Neural cell (in vitro differentiated cells): ENCODE measurements around the gene TOMM7. TPM values are rescaled to one million over a fixed set of nuclear protein-coding genes. Genes with fewer than 3 reads are reported as not detected.

Experiments used
- H2AFZ ChIP-seq: fragments of 200-600, 300-800 bp; sonication (generic), shearing (Covaris generic); 2 replicates; pipeline ENCODE4 v1.6.0; 2014; ENCODE audit warnings: low read depth, mild to moderate bottlenecking, antibody characterized with exemption, low read length, moderate library complexity
- H3F3A ChIP-seq: fragments of 200-600 bp; shearing (Covaris generic); 2 replicates; pipeline ENCODE4 v1.6.1; 2016; ENCODE audit warnings: mild to moderate bottlenecking, moderate library complexity, mixed read lengths, antibody characterized with exemption, low read length; ENCODE audit not compliant: insufficient read depth, poor library complexity, severe bottlenecking
- H3K27ac ChIP-seq: fragments of 200-600, 300-800 bp; sonication (generic), shearing (Covaris generic); 2 replicates; pipeline ENCODE4 v1.5.1; 2014; ENCODE audit warnings: mild to moderate bottlenecking, low read length, moderate library complexity
- H3K27me3 ChIP-seq: fragments of 300-800, 200-600 bp; sonication (generic), shearing (Covaris generic); 2 replicates; pipeline ENCODE4 v1.6.0; 2014; ENCODE audit warnings: mild to moderate bottlenecking, low read depth, low read length, moderate library complexity; ENCODE audit not compliant: insufficient read depth
- H3K36me3 ChIP-seq: fragments of 300-800, 200-600 bp; sonication (generic), shearing (Covaris generic); 2 replicates; pipeline ENCODE4 v1.5.1; 2014; ENCODE audit warnings: mild to moderate bottlenecking, antibody characterized with exemption, low read length, moderate library complexity; ENCODE audit not compliant: insufficient read depth
- H3K4me2 ChIP-seq: fragments of 300-800, 200-600 bp; sonication (generic), shearing (Covaris generic); 2 replicates; pipeline ENCODE4 v1.6.0; 2014; ENCODE audit warnings: mild to moderate bottlenecking, low read length
- H3K4me3 ChIP-seq: fragments of 300-800, 200-600 bp; sonication (generic), shearing (Covaris generic); 2 replicates; pipeline ENCODE4 v1.5.1; 2014; ENCODE audit warnings: mild to moderate bottlenecking, low read length, moderate library complexity
- H3K79me2 ChIP-seq: fragments of 200-600 bp; shearing (Covaris generic); replicated peaks from 2 replicates; pipeline ENCODE4 v1.6.0; 2014; ENCODE audit warnings: mild to moderate bottlenecking, low read length, moderate library complexity; ENCODE audit not compliant: insufficient read depth
- H3K9ac ChIP-seq: fragments of 300-800, 200-600 bp; sonication (generic), shearing (Covaris generic); 2 replicates; pipeline ENCODE4 v1.6.1; 2016; ENCODE audit warnings: mild to moderate bottlenecking, low read length, mixed read lengths
- H3K9me2 ChIP-seq: fragments of 200-600 bp; shearing (Covaris generic); 2 replicates; pipeline ENCODE4 v1.6.1; 2016; ENCODE audit warnings: mild to moderate bottlenecking, low read length, mixed read lengths; ENCODE audit not compliant: insufficient read depth
- H3K9me3 ChIP-seq: fragments of 200-600, 300-800 bp; sonication (generic), shearing (Covaris generic); 2 replicates; pipeline ENCODE4 v1.6.1; 2016; ENCODE audit warnings: mild to moderate bottlenecking, mixed run types, low read length, moderate library complexity, mixed read lengths
- H4K20me1 ChIP-seq: fragments of 200-600 bp; shearing (Covaris generic); 2 replicates; pipeline ENCODE4 v1.6.1; 2016; ENCODE audit warnings: mild to moderate bottlenecking, mixed run types; ENCODE audit not compliant: insufficient read depth
- CTCF ChIP-seq: fragments of 450-650 bp; IDR thresholded peaks from 2 replicates; pipeline ENCODE4 v1.5.1; 2014; ENCODE audit warnings: antibody characterized with exemption, mild to moderate bottlenecking, moderate library complexity; ENCODE audit not compliant: poor library complexity, severe bottlenecking
- EP300 ChIP-seq: fragments of 450-650 bp; conservative IDR thresholded peaks from 2 replicates; pipeline ENCODE4 v1.6.1; 2014; ENCODE audit warnings: antibody characterized with exemption, mild to moderate bottlenecking, moderate library complexity; ENCODE audit not compliant: poor library complexity, severe bottlenecking
- EZH2 ChIP-seq: fragments of 200-600, 300-800 bp; shearing (Covaris generic), sonication (generic); IDR thresholded peaks from 2 replicates; pipeline ENCODE4 v1.6.1; 2014; ENCODE audit warnings: antibody characterized with exemption, low read length, borderline replicate concordance, mild to moderate bottlenecking; ENCODE audit not compliant: insufficient read depth, poor library complexity, severe bottlenecking
- MXI1 ChIP-seq: fragments of 450-650 bp; conservative IDR thresholded peaks from 2 replicates; pipeline ENCODE4 v1.6.1; 2014; ENCODE audit warnings: antibody characterized with exemption, mild to moderate bottlenecking; ENCODE audit not compliant: poor library complexity, severe bottlenecking
- POLR2AphosphoS5 ChIP-seq: IDR thresholded peaks from 2 replicates; pipeline ENCODE4 v1.6.1; 2012
- RAD21 ChIP-seq: fragments of 450-650 bp; conservative IDR thresholded peaks from 2 replicates; pipeline ENCODE4 v1.6.1; 2014; ENCODE audit warnings: antibody characterized with exemption, mild to moderate bottlenecking, moderate library complexity
- REST ChIP-seq: IDR thresholded peaks from 2 replicates; pipeline ENCODE4 v1.6.1; 2012; ENCODE audit warnings: borderline replicate concordance
- SMC3 ChIP-seq: fragments of 450-650 bp; conservative IDR thresholded peaks from 2 replicates; pipeline ENCODE4 v1.6.1; 2014; ENCODE audit warnings: antibody characterized with exemption, mild to moderate bottlenecking, moderate library complexity; ENCODE audit not compliant: poor library complexity
- TAF1 ChIP-seq: IDR thresholded peaks from 2 replicates; pipeline ENCODE4 v1.6.1; 2012; ENCODE audit warnings: low read depth
- polyA plus RNA-seq: library from polyadenylated mRNA; depleted of rRNA; stranded (reverse); fragments of >200 nt; gene quantifications from 2 replicates; pipeline ENCODE4 v1.2.3, GENCODE V29; 2014
- small RNA-seq, 3 experiments: library from RNA; depleted of rRNA; stranded (forward); fragments of <200 nt; gene quantifications; one replicate each; pipeline ENCODE3, GENCODE V24; 2012

TOMM7 gene
- polyA plus RNA-seq, 1 donor from 2014 or later: 241 TPM

GRCh38 chr7:22765609-22766008 is 57.0 kb downstream of the TOMM7 start:
- Histone ChIP-seq H3K4me3 (no peak overlapping the region), H3K36me3 (no peaks in the 10 kb centered on the region), H3K4me2 (no peak overlapping the region), H3F3A (no peaks in the 10 kb centered on the region), H3K9me2 (no peaks in the 10 kb centered on the region), H3K27ac (no peak overlapping the region), H4K20me1 (no peaks in the 10 kb centered on the region), H3K79me2 (no peaks in the 10 kb centered on the region), H2AFZ (no peak overlapping the region), H3K9ac (no peak overlapping the region), H3K9me3 (no peaks in the 10 kb centered on the region), H3K27me3 (no peaks in the 10 kb centered on the region)
- TF ChIP-seq MXI1: no peak
- TF ChIP-seq POLR2AphosphoS5: no peak
- no peak for TF ChIP-seq RAD21
- no peak for TF ChIP-seq CTCF
- no peak for TF ChIP-seq REST
- TF ChIP-seq EP300: no peak
- no peak for TF ChIP-seq EZH2
- TF ChIP-seq SMC3: no peak
- TF ChIP-seq TAF1: no peak

Small RNA genes lying within 50 kb of the gene (small RNA-seq; reads per million reads assigned to genes)
- gene SNORD93: 0.08 to 6.6 (median 5.3) reads per million in 3 experiments

Other genes with a start within 250 kb of the TOMM7 start
- not detected in 2 replicates for gene IL6, start 95.6 kb downstream of the TOMM7 start, polyA plus RNA-seq
- 12.3 and 12.9 TPM in 2 replicates for gene HYCC1, start 191.3 kb upstream of the TOMM7 start, polyA plus RNA-seq